Trophoblast cell (in vitro differentiated cells and primary cell): ENCODE measurements around the gene GLMP.

Source experiments
- DNase-seq, 2 donors: peaks; one replicate each; pipeline ENCODE4 v3.0.0-alpha.2; 2016
- H2AFZ ChIP-seq: 2 replicates; pipeline ENCODE4 v1.6.1; 2013; ENCODE audit warnings: low read length, moderate library complexity, mild to moderate bottlenecking; ENCODE audit not compliant: insufficient read depth, poor library complexity
- H2AK5ac ChIP-seq: 2 replicates; pipeline ENCODE4 v1.6.1; 2013; ENCODE audit warnings: mild to moderate bottlenecking, low read length
- H2BK120ac ChIP-seq: 2 replicates; pipeline ENCODE4 v1.6.1; 2013; ENCODE audit warnings: low read length, mild to moderate bottlenecking, moderate library complexity; ENCODE audit not compliant: insufficient read depth, poor library complexity
- H2BK12ac ChIP-seq: 2 replicates; pipeline ENCODE4 v1.6.1; 2013; ENCODE audit warnings: mild to moderate bottlenecking, low read length, moderate library complexity
- H2BK5ac ChIP-seq: 2 replicates; pipeline ENCODE4 v1.6.1; 2013; ENCODE audit warnings: low read length, low read depth, moderate library complexity, mild to moderate bottlenecking; ENCODE audit not compliant: poor library complexity
- H3K14ac ChIP-seq: 2 replicates; pipeline ENCODE4 v1.6.1; 2013; ENCODE audit warnings: mild to moderate bottlenecking, low read length
- H3K18ac ChIP-seq: 2 replicates; pipeline ENCODE4 v1.6.1; 2013; ENCODE audit warnings: mild to moderate bottlenecking, low read length
- H3K23ac ChIP-seq: 2 replicates; pipeline ENCODE4 v1.6.1; 2013; ENCODE audit warnings: low read length
- H3K27ac ChIP-seq: 2 replicates; pipeline ENCODE4 v1.5.1; 2013; ENCODE audit warnings: low read depth, mild to moderate bottlenecking, inconsistent platforms, low read length, moderate library complexity
- H3K27me3 ChIP-seq: 2 replicates; pipeline ENCODE4 v1.6.1; 2013; ENCODE audit warnings: inconsistent platforms, mild to moderate bottlenecking, low read length, moderate library complexity; ENCODE audit not compliant: insufficient read depth
- H3K36me3 ChIP-seq, 2 experiments: 1 replicate in 1 of 2; 2 replicates in 1 of 2; pipeline ENCODE4 v1.6.1; 2013; ENCODE audit warnings: low read length in 2 of 2, mild to moderate bottlenecking in 2 of 2, moderate library complexity in 1 of 2; ENCODE audit not compliant: insufficient read depth in 2 of 2, control insufficient read depth in 1 of 2
- H3K4ac ChIP-seq: 2 replicates; pipeline ENCODE4 v1.6.1; 2013; ENCODE audit warnings: low read depth, mild to moderate bottlenecking, low read length, moderate library complexity
- H3K4me1 ChIP-seq, 2 experiments: 1 replicate in 1 of 2; 2 replicates in 1 of 2; pipeline ENCODE4 v1.6.1; 2013; ENCODE audit warnings: low read length in 2 of 2, mild to moderate bottlenecking in 2 of 2, moderate library complexity in 1 of 2; ENCODE audit not compliant: insufficient read depth in 2 of 2, control insufficient read depth in 1 of 2
- H3K4me2 ChIP-seq: 2 replicates; pipeline ENCODE4 v1.6.1; 2013; ENCODE audit warnings: inconsistent platforms, mild to moderate bottlenecking, low read length, moderate library complexity
- H3K4me3 ChIP-seq: 2 replicates; pipeline ENCODE4 v1.5.1; 2013; ENCODE audit warnings: mild to moderate bottlenecking, low read depth, low read length, inconsistent platforms
- H3K79me1 ChIP-seq: one replicate; pipeline ENCODE4 v1.6.1; 2013; ENCODE audit warnings: low read length
- H3K79me2 ChIP-seq: 2 replicates; pipeline ENCODE4 v1.6.1; 2013; ENCODE audit warnings: low read length, mild to moderate bottlenecking; ENCODE audit not compliant: control insufficient read depth, insufficient read depth, poor library complexity
- H3K9ac ChIP-seq: 2 replicates; pipeline ENCODE4 v1.6.1; 2013; ENCODE audit warnings: mild to moderate bottlenecking, low read length
- H3K9me3 ChIP-seq: 2 replicates; pipeline ENCODE4 v1.6.1; 2013; ENCODE audit warnings: low read depth, mild to moderate bottlenecking, control low read depth, inconsistent platforms, low read length; ENCODE audit not compliant: insufficient read depth
- H4K12ac ChIP-seq: 2 replicates; pipeline ENCODE4 v1.6.1; 2013; ENCODE audit warnings: low read depth, mild to moderate bottlenecking, low read length, moderate library complexity
- H4K8ac ChIP-seq: 2 replicates; pipeline ENCODE4 v1.6.1; 2013; ENCODE audit warnings: low read depth, mild to moderate bottlenecking, low read length, moderate library complexity
- H4K91ac ChIP-seq: one replicate; pipeline ENCODE4 v1.6.1; 2013; ENCODE audit warnings: low read depth, mild to moderate bottlenecking, low read length, moderate library complexity
- WGBS: extraction: QIAGEN DNeasy Blood & Tissue Kit; methylation state at CpG from one replicate; pipeline ENCODE4 v1.1.7; 2013; ENCODE audit warnings: missing lambda C conversion rate; ENCODE audit not compliant: insufficient read length, insufficient coverage; ENCODE audit errors: extremely low coverage; 5-methylcytosine and 5-hydroxymethylcytosine counted together

GLMP gene

GRCh38 chr1:156279837-156280236 lies 15.6 kb downstream of the GLMP start:
- Histone ChIP-seq H3K36me3 (peaks cover 24 to 42% of the 10 kb centered on the region in 2 experiments), H3K27ac (no peak overlapping the region), H2BK120ac (no peak overlapping the region), H3K27me3 (no peaks in the 10 kb centered on the region), H3K79me2 (peaks cover 20% of the 10 kb centered on the region), H3K9ac (no peak overlapping the region), H2AK5ac (no peak overlapping the region), H3K4ac (peak overlapping the region; percentile 57), H4K8ac (no peak overlapping the region), H4K91ac (no peak overlapping the region), H3K4me1 (peaks cover 19 to 21% of the 10 kb centered on the region in 2 experiments), H3K79me1 (peaks cover 5% of the 10 kb centered on the region), H3K23ac (no peak overlapping the region), H3K4me3 (no peak overlapping the region), H2AFZ (no peak overlapping the region), H2BK5ac (no peak overlapping the region), H3K14ac (no peak overlapping the region), H2BK12ac (no peak overlapping the region), H3K4me2 (no peak overlapping the region), H3K18ac (no peak overlapping the region), H3K9me3 (no peaks in the 10 kb centered on the region), H4K12ac (no peak overlapping the region)
- no CpG with 5 or more reads among the region's 3 CpGs for WGBS
- no peak for DNase-seq

GRCh38 chr1:156276966-156277381 lies 18.5 kb downstream of the GLMP start:
- no peak overlapping the region for H3K18ac ChIP-seq
- WGBS: no CpG with 5 or more reads among the region's 6 CpGs
- H3K36me3 ChIP-seq: peaks cover 45 to 67% of the 10 kb centered on the region in 2 experiments

GRCh38 chr1:156276532-156276931 lies 18.9 kb downstream of the GLMP start:
- no peak overlapping the region for H3K4me2 ChIP-seq
- no peak overlapping the region for H3K4ac ChIP-seq
- H2AK5ac ChIP-seq: no peak overlapping the region
- no peak overlapping the region for H4K91ac ChIP-seq
- peaks cover 4 to 5% of the 10 kb centered on the region in 2 experiments for H3K4me1 ChIP-seq
- DNase-seq: peak in 1 of 2 donors; percentile 77
- no peak overlapping the region for H3K18ac ChIP-seq
- no peaks in the 10 kb centered on the region for H3K27me3 ChIP-seq
- no peak overlapping the region for H4K8ac ChIP-seq
- no peak overlapping the region for H3K14ac ChIP-seq
- H3K27ac ChIP-seq: no peak overlapping the region
- H3K9me3 ChIP-seq: no peaks in the 10 kb centered on the region
- no peak overlapping the region for H2BK5ac ChIP-seq
- H3K79me1 ChIP-seq: no peaks in the 10 kb centered on the region
- H2BK12ac ChIP-seq: no peak overlapping the region
- no peak overlapping the region for H3K4me3 ChIP-seq
- no peak overlapping the region for H2AFZ ChIP-seq
- no peak overlapping the region for H2BK120ac ChIP-seq
- H4K12ac ChIP-seq: no peak overlapping the region
- H3K79me2 ChIP-seq: peaks cover 8% of the 10 kb centered on the region
- H3K23ac ChIP-seq: no peak overlapping the region
- no peak overlapping the region for H3K9ac ChIP-seq
- peaks cover 48 to 71% of the 10 kb centered on the region in 2 experiments for H3K36me3 ChIP-seq

More at GRCh38 chr1:156276966-156277381, 18.5 kb downstream of the GLMP start:
- Histone ChIP-seq H3K79me1 (no peaks in the 10 kb centered on the region), H3K4me1 (peaks cover 7 to 9% of the 10 kb centered on the region in 2 experiments), H3K4ac (no peak overlapping the region), H3K9ac (no peak overlapping the region), H2AK5ac (no peak overlapping the region), H2BK120ac (no peak overlapping the region), H3K4me2 (no peak overlapping the region), H4K12ac (no peak overlapping the region), H3K27ac (no peak overlapping the region), H3K4me3 (no peak overlapping the region), H3K14ac (no peak overlapping the region), H3K27me3 (no peaks in the 10 kb centered on the region), H4K8ac (no peak overlapping the region), H3K79me2 (peaks cover 12% of the 10 kb centered on the region), H4K91ac (no peak overlapping the region), H2AFZ (no peak overlapping the region), H2BK12ac (no peak overlapping the region), H3K9me3 (no peaks in the 10 kb centered on the region), H3K23ac (no peak overlapping the region), H2BK5ac (no peak overlapping the region)
- DNase-seq: peak; percentile 97 to 98

- no CpG with 5 or more reads among the region's 3 CpGs for WGBS
- no peak overlapping the region for H2BK120ac ChIP-seq
- no peak overlapping the region for H2BK12ac ChIP-seq
- no peaks in the 10 kb centered on the region for H3K9me3 ChIP-seq
- no peak overlapping the region for H3K9ac ChIP-seq
- H4K12ac ChIP-seq: no peak overlapping the region
- H3K36me3 ChIP-seq: peaks cover 65 to 76% of the 10 kb centered on the region in 2 experiments
- no peak for DNase-seq
- no peak overlapping the region for H3K4me3 ChIP-seq
- H2AFZ ChIP-seq: no peak overlapping the region
- no peak overlapping the region for H3K27ac ChIP-seq
- H3K4ac ChIP-seq: no peak overlapping the region
- H2AK5ac ChIP-seq: no peak overlapping the region
- no peak overlapping the region for H3K4me2 ChIP-seq
- H3K79me2 ChIP-seq: no peaks in the 10 kb centered on the region
- H3K18ac ChIP-seq: no peak overlapping the region
- no peak overlapping the region for H3K23ac ChIP-seq
- no peak overlapping the region for H4K8ac ChIP-seq
- no peak overlapping the region for H3K14ac ChIP-seq
- no peaks in the 10 kb centered on the region for H3K79me1 ChIP-seq
- no peaks in the 10 kb centered on the region for H3K27me3 ChIP-seq
- no peaks in the 10 kb centered on the region for H3K4me1 ChIP-seq
- no peak overlapping the region for H2BK5ac ChIP-seq
- no peak overlapping the region for H4K91ac ChIP-seq
These were observed 25.2 kb downstream of the GLMP start for GRCh38 chr1:156270314-156270713.
